PC-3 (cell line): ENCODE measurements around the gene HOXC9. TPM values are rescaled to one million over a fixed set of nuclear protein-coding genes. Genes with fewer than 3 reads are reported as not detected.

ENCODE experiments used
- ATAC-seq: fragments of 200-7000 bp; cut with Tn5 transposase; 2 replicates; pipeline ENCODE4 v1.9.1; 2020; ENCODE audit warnings: mild to moderate bottlenecking, moderate library complexity
- BruUV-seq: library from RNA; stranded (reverse); fragments of 400-500 nt; replicated peaks from 2 replicates; lab custom pipeline; 2021; lab: Mats Ljungman, UMichigan
- CTCF ChIA-PET: fragments of 300-600 bp; sonication (Branson Sonifier 250); formaldehyde crosslinking; loops from one replicate; lab custom pipeline; 2022; ENCODE audit warnings: antibody characterized with exemption; lab: Charles Lee
- POLR2A ChIA-PET: fragments of 300-600 bp; sonication (Branson Sonifier 250); formaldehyde crosslinking; loops from one replicate; lab custom pipeline; 2022; ENCODE audit warnings: antibody characterized with exemption; ENCODE audit not compliant: unreplicated experiment; lab: Charles Lee
- DNase-seq: peaks from one replicate; pipeline ENCODE4 v3.0.0-alpha.2; 2015
- H2AFZ ChIP-seq: fragments of 300-600 bp; sonication (generic); 2 replicates; pipeline ENCODE4 v1.6.0; 2016; ENCODE audit warnings: antibody characterized with exemption, low read length
- H3F3A ChIP-seq: fragments of 300-600 bp; sonication (generic); one replicate; pipeline ENCODE4 v1.6.0; 2017; ENCODE audit warnings: antibody characterized with exemption, low read length, control low read depth, mild to moderate bottlenecking; ENCODE audit not compliant: unreplicated experiment
- H3K27ac ChIP-seq: fragments of 300-600 bp; sonication (generic); 2 replicates; pipeline ENCODE4 v1.5.1; 2016; ENCODE audit warnings: mild to moderate bottlenecking, low read length
- H3K27me3 ChIP-seq: fragments of 300-600 bp; sonication (generic); 2 replicates; pipeline ENCODE4 v1.6.1; 2016; ENCODE audit warnings: low read length, mixed read lengths
- H3K36me3 ChIP-seq: fragments of 300-600 bp; sonication (generic); 2 replicates; pipeline ENCODE4 v1.6.1; 2016; ENCODE audit warnings: low read depth, mixed run types, low read length, mixed read lengths
- H3K4me1 ChIP-seq: fragments of 300-600 bp; sonication (generic); 2 replicates; pipeline ENCODE4 v1.5.1; 2016; ENCODE audit warnings: low read length; ENCODE audit not compliant: insufficient read depth
- H3K4me2 ChIP-seq: fragments of 300-600 bp; sonication (generic); 2 replicates; pipeline ENCODE4 v1.6.0; 2016; ENCODE audit warnings: low read length
- H3K4me3 ChIP-seq: fragments of 300-600 bp; sonication (generic); 2 replicates; pipeline ENCODE4 v1.5.1; 2016; ENCODE audit warnings: mild to moderate bottlenecking, low read length, mixed read lengths
- H3K79me2 ChIP-seq: fragments of 300-600 bp; sonication (generic); 2 replicates; pipeline ENCODE4 v1.6.1; 2017; ENCODE audit warnings: low read length, mixed read lengths
- H3K9ac ChIP-seq: fragments of 300-600 bp; sonication (generic); 2 replicates; pipeline ENCODE4 v1.6.0; 2016; ENCODE audit warnings: mild to moderate bottlenecking, low read length
- H3K9me2 ChIP-seq: fragments of 300-600 bp; sonication (generic); replicated peaks from 2 replicates; pipeline ENCODE4 v1.6.1; 2016; ENCODE audit warnings: mixed run types, low read length, mixed read lengths
- H3K9me3 ChIP-seq: fragments of 300-600 bp; sonication (generic); 2 replicates; pipeline ENCODE4 v1.6.1; 2016; ENCODE audit warnings: low read length, mixed read lengths
- H4K20me1 ChIP-seq: fragments of 300-600 bp; sonication (generic); 2 replicates; pipeline ENCODE4 v1.6.1; 2016; ENCODE audit warnings: low read length, mixed read lengths
- EZH2 ChIP-seq: fragments of 300-600 bp; sonication (generic); IDR thresholded peaks from one replicate; pipeline ENCODE4 v1.6.1; 2017; ENCODE audit warnings: antibody characterized with exemption, mild to moderate bottlenecking, low read length; ENCODE audit not compliant: unreplicated experiment
- EZH2phosphoT487 ChIP-seq: fragments of 300-600 bp; sonication (generic); IDR thresholded peaks from 2 replicates; pipeline ENCODE4 v1.6.1; 2018; ENCODE audit warnings: mild to moderate bottlenecking, antibody characterized with exemption, low read length, borderline replicate concordance
- intact Hi-C: fragments of 100-400 bp; cut with micrococcal nuclease; formaldehyde crosslinking; loops from 2 replicates; pipeline ENCODE4 v1.9.0; 2023
- total RNA-seq: library from RNA; depleted of rRNA; stranded (reverse); fragments of >200 nt; gene quantifications from 2 replicates; pipeline ENCODE4 v1.2.3, GENCODE V29; 2014
- TF ChIP-seq, protein P1 (sequence below): fragments of 300-600 bp; sonication (generic); conservative IDR thresholded peaks from 2 replicates; pipeline ENCODE4 v1.5.1; 2017; ENCODE audit warnings: antibody characterized with exemption, low read depth, mild to moderate bottlenecking, low read length

Gene HOXC9
- total RNA-seq, 1 experiment from 2014 or later, result 1.5 TPM

DNA sequence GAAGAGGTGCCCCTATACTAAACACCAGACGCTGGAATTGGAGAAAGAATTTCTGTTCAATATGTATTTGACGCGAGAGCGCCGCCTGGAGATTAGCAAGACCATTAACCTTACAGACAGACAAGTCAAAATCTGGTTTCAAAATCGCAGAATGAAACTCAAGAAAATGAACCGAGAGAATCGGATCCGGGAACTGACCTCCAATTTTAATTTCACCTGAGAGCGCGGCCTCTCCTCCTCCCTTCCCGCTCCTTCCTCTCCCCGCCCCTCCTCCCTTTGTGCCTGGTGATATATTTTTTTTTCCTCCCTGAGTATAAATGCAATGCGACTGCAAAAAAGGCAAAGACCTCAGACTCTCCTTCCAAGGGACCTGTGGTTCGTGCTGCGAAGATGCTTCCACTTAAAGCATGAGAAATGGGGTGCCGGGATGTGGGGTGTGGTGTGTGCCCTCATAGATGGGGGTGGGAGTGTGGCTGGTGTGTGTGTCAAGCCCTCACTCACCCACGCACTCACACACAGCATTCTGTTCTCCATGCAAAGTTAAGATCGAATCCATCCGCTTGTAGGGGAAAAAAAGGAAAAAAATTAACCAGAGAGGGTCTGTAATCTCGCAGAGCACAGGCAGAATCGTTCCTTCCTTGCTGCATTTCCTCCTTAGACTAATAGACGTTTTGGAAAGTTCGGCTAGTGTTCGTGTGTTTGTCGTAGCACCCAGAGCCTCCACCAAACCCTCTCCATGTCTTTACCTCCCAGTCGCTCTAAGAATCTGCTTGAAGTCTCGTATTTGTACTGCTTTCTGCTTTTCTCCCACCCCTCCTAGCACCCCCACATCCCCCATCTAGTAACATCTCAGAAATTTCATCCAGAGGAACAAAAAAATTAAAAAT, 10.5 kb upstream of the HOXC9 start:
- no TSS peak for BruUV-seq
- peak; percentile 40 for ATAC-seq
- Histone ChIP-seq H3K27ac (peak overlapping the region; percentile 35), H3K79me2 (peaks cover 40% of the 10 kb centered on the region), H3K4me3 (peak overlapping the region; percentile 74), H2AFZ (peak overlapping the region; percentile 92), H3F3A (no peaks in the 10 kb centered on the region), H3K9ac (peak overlapping the region; percentile 37; the same call in 1 of the 2 replicates), H3K27me3 (no peaks in the 10 kb centered on the region), H3K4me1 (peaks cover 50% of the 10 kb centered on the region), H4K20me1 (no peaks in the 10 kb centered on the region), H3K9me3 (no peaks in the 10 kb centered on the region), H3K9me2 (no peaks in the 10 kb centered on the region), H3K36me3 (no peaks in the 10 kb centered on the region), H3K4me2 (peak overlapping the region; percentile 96)
- peak; percentile 77 for DNase-seq
- CTCF ChIA-PET, result interaction anchor here (0.6 kb wide), 2 partner anchors 10 to 51 kb away, joined by 3 to 4 read pairs; no protein-coding TSS in a partner anchor
- intact Hi-C loops, result loop anchor here (1.0 to 5.0 kb wide), 2 partner anchors 47 to 222 kb away; no protein-coding TSS in a partner anchor
- POLR2A ChIA-PET, result interaction anchor here (0.6 kb wide), 1 partner anchor 228 kb away, joined by 5 read pairs; no protein-coding TSS in a partner anchor
- TF ChIP-seq EZH2phosphoT487 (no peak), EZH2 (no peak)
- TF ChIP-seq, protein P1, sequence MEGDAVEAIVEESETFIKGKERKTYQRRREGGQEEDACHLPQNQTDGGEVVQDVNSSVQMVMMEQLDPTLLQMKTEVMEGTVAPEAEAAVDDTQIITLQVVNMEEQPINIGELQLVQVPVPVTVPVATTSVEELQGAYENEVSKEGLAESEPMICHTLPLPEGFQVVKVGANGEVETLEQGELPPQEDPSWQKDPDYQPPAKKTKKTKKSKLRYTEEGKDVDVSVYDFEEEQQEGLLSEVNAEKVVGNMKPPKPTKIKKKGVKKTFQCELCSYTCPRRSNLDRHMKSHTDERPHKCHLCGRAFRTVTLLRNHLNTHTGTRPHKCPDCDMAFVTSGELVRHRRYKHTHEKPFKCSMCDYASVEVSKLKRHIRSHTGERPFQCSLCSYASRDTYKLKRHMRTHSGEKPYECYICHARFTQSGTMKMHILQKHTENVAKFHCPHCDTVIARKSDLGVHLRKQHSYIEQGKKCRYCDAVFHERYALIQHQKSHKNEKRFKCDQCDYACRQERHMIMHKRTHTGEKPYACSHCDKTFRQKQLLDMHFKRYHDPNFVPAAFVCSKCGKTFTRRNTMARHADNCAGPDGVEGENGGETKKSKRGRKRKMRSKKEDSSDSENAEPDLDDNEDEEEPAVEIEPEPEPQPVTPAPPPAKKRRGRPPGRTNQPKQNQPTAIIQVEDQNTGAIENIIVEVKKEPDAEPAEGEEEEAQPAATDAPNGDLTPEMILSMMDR, result peak; percentile 78

DNA sequence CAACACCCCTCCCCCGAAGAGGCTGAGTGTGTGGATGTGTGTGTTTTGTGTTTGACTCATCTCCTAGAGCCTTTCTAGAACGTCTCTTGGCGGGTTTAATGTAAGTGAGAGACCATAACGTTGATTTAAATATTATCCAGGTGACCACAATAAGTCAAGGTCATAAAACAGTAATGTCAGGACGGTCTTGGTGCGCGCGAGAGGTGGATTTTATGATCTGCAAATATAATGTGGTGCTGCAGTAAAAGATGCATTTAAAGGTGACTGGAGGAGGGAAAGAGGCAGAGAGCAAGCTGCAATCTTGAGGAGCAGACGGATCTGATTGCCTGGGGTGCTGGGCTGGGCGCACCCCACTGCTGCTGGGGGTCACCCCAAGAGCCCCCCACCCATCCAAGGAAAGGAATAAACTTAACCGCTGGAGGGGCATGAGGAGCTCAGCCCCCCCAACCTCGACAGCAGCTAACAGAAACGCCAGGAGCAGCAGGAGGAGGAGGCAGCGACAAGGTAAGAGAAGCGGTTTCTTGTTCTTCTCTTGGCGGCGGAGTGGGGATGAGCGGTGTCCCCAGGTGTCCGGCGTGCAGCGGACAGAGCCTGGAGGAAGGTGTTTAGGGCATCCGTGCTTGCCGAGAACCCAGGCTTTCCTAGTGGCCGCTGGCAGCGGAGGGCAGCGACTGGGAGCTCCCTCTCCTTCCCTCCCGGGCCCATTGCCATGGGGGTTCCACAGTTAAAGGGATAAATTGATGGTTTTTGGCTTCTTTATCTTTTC, 9.5 kb upstream of the HOXC9 start:
- TF ChIP-seq, protein P1, result no peak
- no TSS peak for BruUV-seq
- peak overlapping the region; percentile 74 for H3K4me3 ChIP-seq
- no peaks in the 10 kb centered on the region for H4K20me1 ChIP-seq
- no peaks in the 10 kb centered on the region for H3K9me2 ChIP-seq
- POLR2A ChIA-PET, result interaction anchor here (0.5 to 1.0 kb wide), 4 partner anchors 18 to 429 kb away, joined by 3 to 31 read pairs (median 4); partner anchors contain the start of gene HOXC8
- H3K27ac ChIP-seq, result 0 out of 2 replicates have a peak overlapping the region, but pooled peaks have one; percentile 6
- H3K79me2 ChIP-seq, result peaks cover 49% of the 10 kb centered on the region
- no peaks in the 10 kb centered on the region for H3F3A ChIP-seq
- CTCF ChIA-PET, result interaction anchor here (0.5 to 0.6 kb wide), 5 partner anchors 9 to 208 kb away, joined by 3 to 6 read pairs (median 4); partner anchors contain the start of gene HOXC8
- H2AFZ ChIP-seq, result peak overlapping the region; percentile 92
- H3K36me3 ChIP-seq, result no peaks in the 10 kb centered on the region
- H3K27me3 ChIP-seq, result no peaks in the 10 kb centered on the region
- peak overlapping the region; percentile 96 for H3K4me2 ChIP-seq
- ATAC-seq, result peak; percentile 36
- peak overlapping the region; percentile 16; the same call in 1 of the 2 replicates for H3K9ac ChIP-seq
- intact Hi-C loops, result no loop called here
- DNase-seq, result peak; percentile 67
- H3K4me1 ChIP-seq, result peaks cover 49% of the 10 kb centered on the region
- no peaks in the 10 kb centered on the region for H3K9me3 ChIP-seq
